Right forelimb (tissue), 1 donor: Measurements from ENCODE around the gene SRRD.

Experiments
- DNase-seq: peaks from one replicate; pipeline ENCODE4 v3.0.0-alpha.2; 2018

SRRD gene

DNA sequence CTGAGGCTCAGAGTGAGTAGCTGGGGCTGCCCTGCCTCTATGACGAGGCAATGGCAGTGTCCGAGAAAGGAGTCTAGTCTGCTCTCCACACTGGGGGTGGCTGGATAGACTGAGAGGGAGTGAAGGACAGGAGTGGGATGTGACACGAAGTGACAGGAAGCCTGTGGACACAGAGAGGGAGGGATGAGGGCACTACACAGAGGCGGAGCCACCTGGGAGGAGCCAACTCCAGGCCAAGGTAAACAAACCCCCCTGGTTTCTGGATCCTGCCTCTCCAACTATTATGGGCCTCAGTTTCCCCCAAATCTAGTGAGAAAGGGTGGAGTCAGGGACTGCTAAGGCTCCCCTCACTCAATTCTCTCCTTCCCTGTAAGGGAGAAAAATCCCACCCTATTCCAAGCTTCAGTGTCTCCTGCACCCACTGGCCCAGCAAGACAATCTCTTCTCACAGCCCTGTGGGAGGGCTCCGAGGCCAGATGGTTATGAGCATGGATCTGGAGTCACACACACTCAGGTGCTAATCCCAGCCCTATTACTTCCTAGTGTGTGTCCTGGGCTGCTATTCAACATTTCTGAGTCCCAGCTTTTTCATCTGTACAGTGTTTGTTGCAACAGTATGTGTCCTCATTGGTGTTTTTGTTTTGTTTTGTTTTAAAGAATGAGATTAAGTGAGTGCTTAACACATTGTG lies 29.7 kb upstream of the SRRD start:
- no peak for DNase-seq

GRCh38 chr22:26457661-26458272 lies 25.9 kb upstream of the SRRD start:
- DNase-seq = no peak

GRCh38 chr22:26460202-26460601 lies 23.5 kb upstream of the SRRD start:
- DNase-seq = no peak

DNA sequence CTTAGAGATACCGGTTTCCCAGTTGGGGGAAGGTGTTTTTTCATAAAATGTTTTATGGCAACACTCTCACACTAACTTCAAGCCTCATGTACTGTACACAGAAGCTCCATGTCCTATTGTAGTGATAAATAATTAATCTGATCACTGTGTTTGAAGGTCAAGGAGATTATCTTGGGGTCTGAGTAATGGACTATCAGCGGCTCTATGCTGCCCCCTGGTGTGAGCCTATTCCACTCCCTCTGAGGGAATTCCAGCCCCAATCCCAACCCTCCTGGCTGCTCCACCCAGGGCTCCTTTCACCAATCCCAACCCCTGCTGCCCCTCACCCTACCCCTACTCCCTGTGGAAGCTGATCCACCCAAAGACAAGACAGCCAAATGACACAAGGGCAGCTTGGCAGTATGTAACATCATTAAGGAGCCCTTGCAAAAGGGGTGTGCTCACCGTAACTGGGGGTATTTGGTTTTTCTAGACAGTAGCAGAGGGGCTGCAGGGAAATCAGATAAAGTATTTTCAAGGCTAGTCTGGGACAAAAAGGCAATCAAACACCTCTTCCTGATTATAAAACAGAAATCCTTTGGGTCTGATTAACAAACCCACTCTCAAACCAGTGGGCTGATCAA lies 22.4 kb upstream of the SRRD start:
- DNase-seq = peak; percentile 76

DNA sequence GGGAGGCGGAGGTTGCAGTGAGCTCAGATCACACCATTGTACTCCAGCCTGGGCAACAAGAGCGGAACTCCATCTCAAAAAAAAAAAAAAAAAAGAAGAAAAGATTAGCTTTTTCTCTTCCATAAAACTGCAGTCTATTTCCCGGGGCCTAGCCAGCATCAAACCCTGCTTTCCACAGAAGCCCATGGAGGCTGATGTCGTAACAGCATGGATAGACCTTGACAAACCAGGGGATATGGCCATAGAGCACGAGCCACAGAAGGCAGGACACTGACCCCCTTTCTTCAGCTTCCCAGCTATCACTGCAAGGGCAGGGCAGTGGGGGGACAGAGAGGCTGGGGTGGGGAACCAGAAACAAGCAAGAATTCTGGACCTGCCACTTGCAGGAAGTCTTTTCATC lies 21.6 kb upstream of the SRRD start:
- DNase-seq = no peak

DNA sequence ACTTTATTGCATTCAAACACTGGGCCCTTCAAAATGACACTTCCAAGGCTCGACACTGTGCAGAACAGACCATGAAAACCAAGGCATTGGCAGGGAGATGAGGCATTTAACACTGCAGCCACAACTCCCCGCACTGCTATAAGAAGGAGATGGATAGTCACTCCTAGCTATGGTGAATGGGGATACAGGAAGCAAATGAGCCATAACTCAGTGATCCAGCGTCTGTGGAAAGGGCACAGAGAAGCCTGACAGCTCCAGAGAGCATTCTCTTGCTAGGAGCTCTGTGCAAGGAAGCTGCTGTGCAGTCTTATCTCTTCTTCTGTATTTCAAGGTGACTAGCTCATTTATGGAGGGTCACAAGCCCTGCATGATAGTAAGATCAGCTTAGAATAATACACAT lies 21.0 kb upstream of the SRRD start:
- DNase-seq = no peak

- no peak for DNase-seq
Measured at GRCh38 chr22:26463101-26463661, 20.5 kb upstream of the SRRD start.

DNA sequence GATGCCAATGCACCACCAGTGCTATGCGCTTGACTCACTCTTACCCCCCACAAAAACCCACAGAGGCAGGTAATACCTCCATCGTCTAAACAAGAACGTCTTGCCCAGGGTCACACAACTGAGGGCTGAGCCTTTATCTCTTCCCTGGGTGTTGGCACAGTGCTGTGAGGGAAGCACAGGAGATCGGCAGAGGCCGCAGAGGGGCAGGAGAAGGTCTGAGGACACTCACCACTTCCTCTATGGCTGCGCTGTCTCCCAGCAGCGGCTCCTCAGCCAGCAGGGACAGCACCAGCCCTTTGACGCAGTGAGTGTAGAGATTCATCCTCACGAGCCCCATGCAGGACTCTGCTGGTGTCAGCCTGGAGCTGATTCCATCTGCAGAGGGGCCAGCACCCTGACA lies 20.0 kb upstream of the SRRD start:
- DNase-seq = no peak

- no peak for DNase-seq
Measured at GRCh38 chr22:26464312-26464711, 19.4 kb upstream of the SRRD start.

GRCh38 chr22:26466196-26466595 lies 17.5 kb upstream of the SRRD start:
- DNase-seq = no peak

- no peak for DNase-seq
Measured at GRCh38 chr22:26470807-26471206, 12.9 kb upstream of the SRRD start.

GRCh38 chr22:26471522-26471921 lies 12.2 kb upstream of the SRRD start:
- no peak for DNase-seq

DNA sequence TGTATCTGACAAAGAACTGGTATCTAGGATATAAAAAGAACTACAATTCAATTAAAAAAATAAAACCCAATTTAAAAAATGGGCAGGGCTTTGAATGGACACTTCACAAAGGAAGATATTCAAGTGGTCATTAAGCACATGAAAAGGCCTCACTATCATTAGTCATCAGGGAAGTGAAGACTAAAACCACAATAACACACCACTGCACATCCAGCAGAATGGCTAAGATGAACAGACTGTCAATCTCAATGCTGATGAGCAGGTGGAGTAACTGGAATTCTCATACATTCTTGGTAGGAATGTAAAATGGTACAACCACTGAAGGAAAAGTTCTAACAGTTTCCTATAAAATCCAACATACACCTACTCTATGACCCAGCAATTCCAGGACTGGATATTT lies 9.0 kb upstream of the SRRD start:
- DNase-seq = no peak

DNA sequence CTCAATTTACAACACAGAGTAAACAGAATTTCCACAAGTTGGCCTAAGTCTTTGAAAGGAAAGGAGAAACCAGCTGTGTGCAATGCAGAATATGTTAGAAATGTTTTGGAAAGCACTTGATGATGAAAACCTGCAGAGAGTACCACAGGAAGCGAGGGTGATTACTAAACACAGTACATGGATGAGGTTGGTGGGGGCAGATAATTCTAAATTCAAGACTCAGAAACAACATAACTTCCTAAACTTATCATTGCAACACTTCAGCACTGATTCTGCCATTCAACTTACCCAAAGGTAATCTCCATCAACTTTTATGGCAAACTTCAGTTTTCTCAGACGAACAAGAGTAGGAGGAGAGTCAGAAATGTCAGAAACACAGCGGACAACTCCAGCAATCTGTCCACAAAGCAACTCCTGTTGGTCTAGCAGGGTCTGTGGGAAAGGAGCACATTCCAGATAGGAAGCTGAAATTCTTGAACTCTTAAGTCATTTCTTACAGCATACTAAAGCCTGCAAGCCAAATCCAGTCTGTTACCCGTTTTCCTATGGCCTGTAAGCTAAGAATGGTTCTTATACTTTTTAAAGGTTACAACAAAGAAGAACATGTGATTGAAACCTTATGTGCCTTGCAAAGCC lies 6.9 kb upstream of the SRRD start:
- no peak for DNase-seq

DNA sequence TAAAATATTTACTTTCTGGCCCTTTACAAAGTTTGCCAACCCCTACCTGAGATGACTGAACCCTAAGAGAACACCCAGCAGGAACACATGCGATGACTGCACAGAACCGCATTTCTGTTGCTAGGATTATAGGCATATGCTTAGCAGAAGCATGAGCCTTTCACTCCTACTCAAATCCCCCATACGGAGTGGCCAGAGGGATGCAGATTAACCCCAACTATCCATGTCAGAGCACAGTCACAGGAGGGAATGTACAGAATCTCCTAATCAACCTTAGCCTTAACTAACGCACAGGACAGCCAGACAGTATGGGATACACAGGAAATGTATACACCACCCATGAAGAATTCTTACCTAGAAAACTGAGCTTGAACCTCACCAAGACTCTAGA lies 6.3 kb upstream of the SRRD start:
- DNase-seq = no peak

GRCh38 chr22:26479043-26479791 lies 4.5 kb upstream of the SRRD start:
- DNase-seq = no peak

- DNase-seq = no peak
Measured at GRCh38 chr22:26479792-26480610, 3.7 kb upstream of the SRRD start.

DNA sequence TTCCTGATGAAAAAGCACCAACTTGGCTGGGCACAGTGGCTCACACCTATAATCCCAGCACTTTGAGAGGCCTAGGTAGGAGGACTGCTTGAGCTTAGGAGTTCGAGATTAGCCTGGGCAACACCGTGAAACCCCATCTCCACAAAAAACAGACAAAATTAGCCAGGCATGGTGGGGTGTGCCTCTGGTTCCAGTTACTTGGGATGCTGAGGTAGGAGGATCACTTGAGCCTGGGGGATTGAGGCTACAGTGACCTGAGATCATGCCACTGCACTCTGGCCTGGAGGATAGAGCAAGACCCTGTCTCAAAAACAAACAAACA lies 3.1 kb upstream of the SRRD start:
- DNase-seq = no peak

DNA sequence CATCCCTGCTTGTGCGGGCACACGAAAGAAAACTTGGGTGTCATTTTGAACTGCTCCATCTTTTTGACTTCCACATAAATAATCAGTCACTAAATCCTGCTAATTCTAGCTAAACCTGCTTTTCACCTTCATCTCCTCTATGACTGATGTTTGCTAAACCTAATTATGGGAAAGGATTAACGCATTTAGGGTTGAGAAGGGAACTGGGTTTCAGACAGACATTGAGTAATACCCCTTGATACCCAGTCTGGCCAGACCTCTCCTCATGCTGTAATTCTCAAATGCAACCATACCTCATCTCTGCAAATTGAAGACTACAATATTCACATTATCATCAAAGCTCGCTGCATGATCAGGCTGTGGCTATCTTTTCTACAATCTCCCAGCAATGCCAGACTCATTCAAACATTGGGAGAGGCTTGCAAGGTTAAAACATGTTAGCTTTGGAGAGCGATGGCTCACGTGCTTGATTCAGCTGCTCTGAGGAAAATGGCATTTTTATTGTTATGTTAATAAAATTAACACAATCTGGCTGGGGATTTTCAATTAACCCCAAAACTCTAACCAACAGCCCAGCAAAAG lies 2.5 kb upstream of the SRRD start:
- no peak for DNase-seq

DNA sequence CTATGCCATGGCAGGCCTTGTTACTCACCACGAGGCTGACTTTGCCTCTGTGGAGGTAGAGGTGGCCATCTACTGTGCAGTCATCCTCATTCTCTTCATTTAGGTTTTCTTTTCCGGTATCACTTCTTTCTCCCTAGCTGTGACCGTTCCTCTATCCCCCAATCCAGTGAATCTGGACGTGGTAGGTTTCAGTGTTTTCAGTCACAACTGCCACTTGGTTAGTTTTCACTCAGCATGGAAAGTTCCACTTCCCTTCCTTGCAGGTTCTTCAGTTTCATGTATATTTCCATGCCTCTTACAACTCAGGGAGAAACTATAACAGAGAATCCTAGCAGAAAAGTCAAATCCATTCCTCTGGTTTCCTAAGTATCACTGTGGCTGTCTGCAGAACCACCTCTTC lies 2.0 kb upstream of the SRRD start:
- DNase-seq = no peak

- DNase-seq = no peak
Measured at GRCh38 chr22:26482161-26482560, 1.5 kb upstream of the SRRD start.

DNA sequence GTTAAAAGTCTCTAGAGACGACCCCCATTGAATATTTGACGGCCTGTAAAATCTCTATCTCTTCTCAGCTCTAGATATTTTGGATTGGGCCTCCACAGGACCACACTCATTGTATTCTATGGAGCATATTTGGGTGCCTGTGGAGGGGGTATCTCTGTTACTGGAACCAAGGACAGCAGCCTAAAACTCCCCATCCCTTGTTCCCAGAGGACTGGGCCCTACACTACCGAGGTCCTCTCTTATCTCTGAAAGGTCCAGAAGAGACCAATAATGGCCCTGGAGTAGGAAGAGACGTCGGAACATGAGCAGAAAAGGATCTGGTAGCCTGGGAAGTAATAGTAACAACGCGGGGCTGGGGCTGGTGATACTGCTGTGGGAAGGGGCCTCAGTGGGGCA lies 636 bp upstream of the SRRD start:
- no peak for DNase-seq
